ENCODE data around the gene RNF167. TPM values are rescaled to one million over a fixed set of nuclear protein-coding genes. Genes with fewer than 3 reads are reported as not detected.
A peak's percentile ranks its signal among the peaks of the same experiment; 100 is the strongest.

The RNF167 gene
- total and polyA plus RNA-seq, 4 donors, result 15.9 to 72.6 (median 24.4) TPM

- TF ChIP-seq RAD21 (IDR thresholded peaks at IDR 0.05) (peak in 1 of 2 donors; percentile 19), EGR1 (IDR thresholded peaks at IDR 0.05; ENCODE audit: low read depth in 2 of 2) (no peak)
Measured at GRCh38 chr17:4950746-4951204, 10.7 kb downstream of the RNF167 start, which contains the start of gene ENO3 (continued).

- no peak for DNase-seq (ENCODE audit: low spot score)
- Histone ChIP-seq H3K27ac (ENCODE audit: low read depth in 1 of 2, low read length in 2 of 2) (peak overlapping the region in 1 of 2 donors; percentile 95), H3K36me3 (ENCODE audit: control insufficient read depth in 4 of 4, insufficient read depth in 3 of 4, low read depth in 1 of 4, low read length in 3 of 4) (peaks cover 0 to 2% (median 0%) of the 10 kb centered on the region in 4 donors), H3K9ac (ENCODE audit: low read depth in 1 of 2, low read length in 2 of 2) (peak overlapping the region in 1 of 2 donors; percentile 69), H3K9me3 (ENCODE audit: control insufficient read depth in 4 of 4, low read length in 3 of 4) (no peaks in the 10 kb centered on the region), H3K27me3 (ENCODE audit: control insufficient read depth in 4 of 4, insufficient read depth in 4 of 4, low read length in 3 of 4) (no peaks in the 10 kb centered on the region), H3K4me1 (ENCODE audit: control insufficient read depth in 4 of 4, insufficient read depth in 4 of 4, low read length in 3 of 4) (peaks cover 8 to 55% (median 40%) of the 10 kb centered on the region in 4 donors), H3K4me3 (ENCODE audit: low read depth in 1 of 3, low read length in 3 of 3) (peak overlapping the region in 2 of 3 donors; percentile 56 to 91)
- WGBS, result 67% methylated on average over 3 of the region's 3 CpGs
- TF ChIP-seq RXRA (IDR thresholded peaks at IDR 0.05), result no peak
- no peak for TF ChIP-seq ATF3 (IDR thresholded peaks at IDR 0.05)
- no peak for TF ChIP-seq REST (IDR thresholded peaks at IDR 0.05)
Measured at GRCh38 chr17:4951486-4951885, 11.4 kb downstream of the RNF167 start.

GRCh38 chr17:4953451-4953961 is 13.4 kb downstream of the RNF167 start:
- no peak overlapping the region for H3K27ac ChIP-seq (ENCODE audit: low read depth in 1 of 2, low read length in 2 of 2)
- no peak overlapping the region for H3K4me3 ChIP-seq (ENCODE audit: low read depth in 1 of 3, low read length in 3 of 3)
- 89% methylated on average over 14 of the region's 14 CpGs for WGBS
- no peak overlapping the region for H3K9ac ChIP-seq (ENCODE audit: low read depth in 1 of 2, low read length in 2 of 2)
- H3K27me3 ChIP-seq (ENCODE audit: control insufficient read depth in 4 of 4, insufficient read depth in 4 of 4, low read length in 3 of 4), result no peaks in the 10 kb centered on the region
- no peaks in the 10 kb centered on the region for H3K9me3 ChIP-seq (ENCODE audit: control insufficient read depth in 4 of 4, low read length in 3 of 4)
- no peak for DNase-seq (ENCODE audit: low spot score)
- TF ChIP-seq SP1 (IDR thresholded peaks at IDR 0.05), result no peak
- no peak for TF ChIP-seq EGR1 (IDR thresholded peaks at IDR 0.05; ENCODE audit: low read depth in 2 of 2)
- no peak for TF ChIP-seq YY1 (IDR thresholded peaks at IDR 0.05)
- no peak for TF ChIP-seq CTCF (IDR thresholded peaks at IDR 0.05; ENCODE audit: low read depth, low read length, missing input control)
- TF ChIP-seq REST (IDR thresholded peaks at IDR 0.05), result no peak
- TF ChIP-seq HNF4G (IDR thresholded peaks at IDR 0.05), result no peak
- no peak for TF ChIP-seq HNF4A (conservative IDR thresholded peaks at IDR 0.05)
- no peak for TF ChIP-seq ZBTB33 (IDR thresholded peaks at IDR 0.05)
- TF ChIP-seq TAF1 (conservative IDR thresholded peaks at IDR 0.05), result no peak
- TF ChIP-seq NR2F2 (IDR thresholded peaks at IDR 0.05), result no peak
- peaks cover 6 to 65% (median 48%) of the 10 kb centered on the region in 4 donors for H3K4me1 ChIP-seq (ENCODE audit: control insufficient read depth in 4 of 4, insufficient read depth in 4 of 4, low read length in 3 of 4)
- peaks cover 0 to 3% (median 0%) of the 10 kb centered on the region in 4 donors for H3K36me3 ChIP-seq (ENCODE audit: control insufficient read depth in 4 of 4, insufficient read depth in 3 of 4, low read depth in 1 of 4, low read length in 3 of 4)

All from liver (tissue), 9 donors.